Measurements from ENCODE around the gene IFTAP. TPM values are rescaled to one million over a fixed set of nuclear protein-coding genes. Genes with fewer than 3 reads are reported as not detected.
"Not testable (repeated sequence)": the region's sequence is repeated elsewhere in the genome, so short reads cannot be mapped to it uniquely, and the experiment has no call there.

Gene IFTAP, protein sequence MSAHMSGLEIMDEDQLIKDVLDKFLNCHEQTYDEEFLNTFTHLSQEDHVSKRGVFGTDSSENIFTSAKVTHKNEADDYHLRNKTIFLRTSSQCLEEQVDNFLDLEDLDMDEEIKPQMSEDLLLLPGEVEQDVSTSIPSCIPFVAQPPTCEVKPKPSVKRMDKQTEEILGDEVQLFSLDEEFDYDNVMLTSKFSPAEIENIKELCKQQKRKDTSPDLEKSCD
- total RNA-seq (2014; rRNA removed; shearing (Covaris generic)), result 30.3 and 35.0 TPM in 2 replicates

DNA sequence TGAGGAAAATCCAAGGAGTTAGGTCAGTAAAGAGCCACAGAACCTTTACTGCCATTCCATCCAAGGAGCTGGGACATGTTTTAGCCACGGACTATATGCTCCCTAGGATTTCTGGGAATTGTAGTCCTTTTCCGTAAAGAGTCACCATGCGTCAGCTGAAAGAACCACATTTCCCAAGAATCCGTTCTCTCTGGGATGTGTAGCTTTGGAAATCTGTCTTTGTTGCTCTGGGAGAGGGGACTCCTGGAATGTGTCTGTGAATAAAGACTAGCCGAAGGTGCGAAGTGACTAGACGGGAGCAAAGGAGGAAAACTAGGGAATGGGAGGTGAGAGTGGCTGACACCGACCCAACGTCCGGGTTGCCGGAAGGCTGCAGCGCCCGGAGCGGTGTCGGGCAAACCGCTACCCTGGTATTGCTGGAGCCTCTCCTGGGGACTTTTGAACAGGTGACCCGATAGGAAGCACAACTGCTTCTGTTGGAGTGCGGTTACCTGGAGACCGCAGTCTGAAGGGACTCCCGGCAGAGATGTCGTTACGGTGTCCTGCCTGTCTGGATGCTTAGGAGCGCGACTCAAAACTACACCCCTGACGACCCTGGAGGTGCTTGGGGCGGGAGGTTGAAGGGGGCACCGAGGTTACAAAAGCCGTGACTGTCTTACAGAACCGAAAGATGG is at the start of gene IFTAP:
Gene IFTAP (plus strand): TSS at position 187 of the 674 bp plus-strand sequence. CDS start 15,602 bp downstream, outside the sequence.
- no peak within 1 kb of the TSS for H3K27ac ChIP-seq
- H3K4me3 ChIP-seq, result peak within 1 kb of the TSS; percentile 71
- no peaks in the 10 kb centered on the region for H3K36me3 ChIP-seq
- H3K9me3 ChIP-seq (replicated peaks), result no peaks in the 10 kb centered on the region
- peak; percentile 70 to 93 for DNase-seq
- H3K27me3 ChIP-seq, result 0 out of 2 replicates have a peak, but pooled peaks cover 6% of the 10 kb centered on the region
- H3K4me1 ChIP-seq, result no peaks in the 10 kb centered on the region; the same call in 1 of the 2 replicates

DNA sequence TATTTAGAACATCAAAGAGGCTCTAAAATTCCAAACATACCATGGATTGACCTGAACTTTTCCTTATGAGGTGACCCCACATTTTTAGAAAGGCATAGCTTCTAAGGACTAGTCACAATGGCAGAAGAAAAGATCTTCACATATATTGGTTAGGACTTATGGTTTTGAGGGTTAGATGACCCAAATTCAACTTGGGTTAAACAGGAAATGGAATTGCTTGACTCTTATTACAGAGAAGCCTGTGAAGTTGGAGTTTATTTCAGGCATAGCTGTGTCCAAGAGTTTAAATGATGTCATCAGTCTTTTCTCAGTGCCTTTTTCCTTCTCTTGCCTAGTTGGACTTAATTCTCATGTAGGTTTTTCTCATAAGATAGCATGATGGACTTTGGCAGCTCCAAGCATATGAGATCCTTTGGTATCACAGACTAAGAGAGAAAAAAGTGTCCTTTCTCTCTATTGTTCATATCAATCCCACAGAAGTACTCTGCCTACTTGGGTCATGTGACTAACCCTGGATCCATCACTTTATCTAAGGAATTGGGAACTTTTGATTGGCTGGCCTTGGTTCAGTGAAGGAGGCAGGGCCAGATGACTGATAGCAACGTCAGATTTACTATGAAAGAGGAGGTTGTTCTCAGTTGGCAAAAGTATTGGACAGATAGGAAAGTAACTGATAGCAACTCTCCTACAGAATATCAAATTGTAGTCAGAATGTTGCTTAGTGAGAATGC is 43.8 kb upstream of the IFTAP start:
- Histone ChIP-seq H3K27me3 (peaks cover 2% of the 10 kb centered on the region; the same call in 1 of the 2 replicates), H3K4me3 (no peak overlapping the region), H3K27ac (no peak overlapping the region), H3K4me1 (no peaks in the 10 kb centered on the region), H3K36me3 (no peaks in the 10 kb centered on the region), H3K9me3 (replicated peaks) (no peaks in the 10 kb centered on the region)
- DNase-seq, result no peak

DNA sequence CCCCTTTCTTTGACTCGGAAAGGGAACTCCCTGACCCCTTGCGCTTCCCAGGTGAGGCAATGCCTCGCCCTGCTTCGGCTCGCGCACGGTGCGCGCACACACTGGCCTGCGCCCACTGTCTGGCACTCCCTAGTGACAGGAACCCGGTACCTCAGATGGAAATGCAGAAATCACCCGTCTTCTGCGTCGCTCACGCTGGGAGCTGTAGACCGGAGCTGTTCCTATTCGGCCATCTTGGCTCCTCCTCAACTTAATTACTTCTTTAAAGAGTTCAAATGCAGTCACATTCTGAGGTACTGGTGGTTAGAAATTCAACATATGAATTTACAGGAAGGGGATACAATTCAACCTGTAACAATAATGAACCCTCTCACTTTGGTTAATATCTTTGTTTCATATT is 36.9 kb upstream of the IFTAP start:
- not testable (repeated sequence) for DNase-seq; H3K4me1 ChIP-seq; H3K36me3 ChIP-seq; H3K27me3 ChIP-seq; H3K27ac ChIP-seq; H3K4me3 ChIP-seq; H3K9me3 ChIP-seq (replicated peaks)

GRCh38 chr11:36557991-36558390 is 36.3 kb upstream of the IFTAP start:
- Histone ChIP-seq H3K27ac (no peak overlapping the region), H3K9me3 (replicated peaks) (no peaks in the 10 kb centered on the region), H3K36me3 (no peaks in the 10 kb centered on the region), H3K4me3 (no peak overlapping the region), H3K27me3 (no peaks in the 10 kb centered on the region), H3K4me1 (no peaks in the 10 kb centered on the region)
- no peak for DNase-seq

- no peak for DNase-seq
- Histone ChIP-seq H3K27me3 (no peaks in the 10 kb centered on the region), H3K4me1 (no peaks in the 10 kb centered on the region), H3K9me3 (replicated peaks) (no peaks in the 10 kb centered on the region), H3K4me3 (no peak overlapping the region), H3K27ac (no peak overlapping the region), H3K36me3 (no peaks in the 10 kb centered on the region)
Measured at GRCh38 chr11:36558571-36559413, 35.5 kb upstream of the IFTAP start.

DNA sequence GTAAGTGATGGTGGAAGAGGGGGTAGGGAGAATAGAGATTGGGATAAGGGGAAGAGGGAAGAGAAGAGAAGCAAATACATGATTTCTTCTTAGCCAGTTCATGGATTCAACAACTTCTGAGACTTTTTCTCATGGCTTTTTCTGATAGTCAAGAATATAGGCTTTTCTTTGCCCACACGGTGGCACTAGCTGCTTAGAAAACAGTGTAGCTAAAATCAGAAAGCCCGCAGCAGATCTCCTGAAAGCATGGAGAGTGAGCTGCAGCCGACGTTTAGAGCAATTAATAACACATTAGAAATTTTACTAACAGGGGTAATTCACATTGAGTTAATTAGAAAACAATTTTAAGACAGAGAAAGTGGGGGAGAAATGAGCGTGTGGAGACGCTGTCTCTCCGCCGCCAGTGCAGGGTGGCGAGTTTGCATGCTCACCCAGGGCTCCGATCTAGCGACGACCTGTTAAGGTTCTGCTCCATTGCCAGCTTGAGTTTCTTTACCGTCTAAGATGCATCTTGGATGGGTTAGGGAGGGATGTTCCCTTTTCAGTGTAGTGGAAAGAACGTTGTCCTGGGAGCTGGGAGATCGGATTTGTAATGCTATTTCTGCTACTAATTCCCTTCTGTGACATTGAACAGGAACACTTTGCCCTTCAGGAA is 29.8 kb upstream of the IFTAP start:
- H3K36me3 ChIP-seq, result no peaks in the 10 kb centered on the region
- no peak overlapping the region for H3K4me3 ChIP-seq
- H3K4me1 ChIP-seq, result peaks cover 9% of the 10 kb centered on the region; the same call in 1 of the 2 replicates
- DNase-seq, result peak; percentile 38 to 73
- H3K27me3 ChIP-seq, result 0 out of 2 replicates have a peak, but pooled peaks cover 5% of the 10 kb centered on the region
- no peak overlapping the region for H3K27ac ChIP-seq
- H3K9me3 ChIP-seq (replicated peaks), result no peaks in the 10 kb centered on the region

GRCh38 chr11:36565031-36565610 is 29.2 kb upstream of the IFTAP start:
- Histone ChIP-seq H3K4me3 (no peak overlapping the region), H3K4me1 (peaks cover 9% of the 10 kb centered on the region; the same call in 1 of the 2 replicates), H3K27me3 (0 out of 2 replicates have a peak, but pooled peaks cover 5% of the 10 kb centered on the region), H3K27ac (no peak overlapping the region), H3K9me3 (replicated peaks) (no peaks in the 10 kb centered on the region), H3K36me3 (no peaks in the 10 kb centered on the region)
- DNase-seq, result no peak

- 0 out of 2 replicates have a peak, but pooled peaks cover 8% of the 10 kb centered on the region for H3K27me3 ChIP-seq
- no peaks in the 10 kb centered on the region for H3K9me3 ChIP-seq (replicated peaks)
- peaks cover 9% of the 10 kb centered on the region; the same call in 1 of the 2 replicates for H3K4me1 ChIP-seq
- no peak overlapping the region for H3K4me3 ChIP-seq
- no peak overlapping the region for H3K27ac ChIP-seq
- DNase-seq, result peak; percentile 53 to 56
- no peaks in the 10 kb centered on the region for H3K36me3 ChIP-seq
Measured at GRCh38 chr11:36566407-36567053, 27.8 kb upstream of the IFTAP start.

- Histone ChIP-seq H3K36me3 (no peaks in the 10 kb centered on the region), H3K4me1 (peaks cover 13% of the 10 kb centered on the region), H3K4me3 (no peak within 1 kb of the TSS), H3K27me3 (0 out of 2 replicates have a peak, but pooled peaks cover 8% of the 10 kb centered on the region), H3K9me3 (replicated peaks) (no peaks in the 10 kb centered on the region), H3K27ac (no peak within 1 kb of the TSS)
- peak in 1 of 2 experiments; percentile 21 for DNase-seq
Measured at GRCh38 chr11:36567694-36568093, 26.6 kb upstream of the IFTAP start, which contains the start of gene RAG1. Gene RAG1 (plus strand): TSS chr11:36568007. CDS start chr11:36573305, 5,298 bp downstream.

- Histone ChIP-seq H3K27me3 (0 out of 2 replicates have a peak, but pooled peaks cover 8% of the 10 kb centered on the region), H3K9me3 (replicated peaks) (no peaks in the 10 kb centered on the region), H3K4me1 (peaks cover 13% of the 10 kb centered on the region), H3K4me3 (no peak overlapping the region), H3K36me3 (no peaks in the 10 kb centered on the region), H3K27ac (no peak overlapping the region)
- no peak for DNase-seq
Measured at GRCh38 chr11:36569095-36569494, 25.2 kb upstream of the IFTAP start.

DNA sequence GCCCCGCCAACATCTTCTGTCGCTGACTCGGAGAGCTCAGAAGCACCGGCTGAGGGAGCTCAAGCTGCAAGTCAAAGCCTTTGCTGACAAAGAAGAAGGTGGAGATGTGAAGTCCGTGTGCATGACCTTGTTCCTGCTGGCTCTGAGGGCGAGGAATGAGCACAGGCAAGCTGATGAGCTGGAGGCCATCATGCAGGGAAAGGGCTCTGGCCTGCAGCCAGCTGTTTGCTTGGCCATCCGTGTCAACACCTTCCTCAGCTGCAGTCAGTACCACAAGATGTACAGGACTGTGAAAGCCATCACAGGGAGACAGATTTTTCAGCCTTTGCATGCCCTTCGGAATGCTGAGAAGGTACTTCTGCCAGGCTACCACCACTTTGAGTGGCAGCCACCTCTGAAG is 19.8 kb upstream of the IFTAP start:
- Histone ChIP-seq H3K4me3 (no peak overlapping the region), H3K36me3 (no peaks in the 10 kb centered on the region), H3K27ac (no peak overlapping the region), H3K27me3 (0 out of 2 replicates have a peak, but pooled peaks cover 3% of the 10 kb centered on the region), H3K9me3 (replicated peaks) (no peaks in the 10 kb centered on the region), H3K4me1 (peaks cover 27% of the 10 kb centered on the region)
- DNase-seq, result no peak

DNA sequence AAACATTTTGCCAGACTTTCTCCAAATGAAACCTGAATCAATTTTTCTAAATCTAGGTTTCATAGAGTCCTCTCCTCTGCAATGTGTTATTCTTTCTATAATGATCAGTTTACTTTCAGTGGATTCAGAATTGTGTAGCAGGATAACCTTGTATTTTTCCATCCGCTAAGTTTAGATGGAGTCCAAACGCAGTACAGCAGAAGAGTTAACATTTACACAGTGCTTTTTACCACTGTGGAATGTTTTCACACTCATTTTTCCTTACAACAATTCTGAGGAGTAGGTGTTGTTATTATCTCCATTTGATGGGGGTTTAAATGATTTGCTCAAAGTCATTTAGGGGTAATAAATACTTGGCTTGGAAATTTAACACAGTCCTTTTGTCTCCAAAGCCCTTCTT is 16.9 kb upstream of the IFTAP start:
- Histone ChIP-seq H3K4me3 (no peak overlapping the region), H3K36me3 (no peaks in the 10 kb centered on the region), H3K9me3 (replicated peaks) (no peaks in the 10 kb centered on the region), H3K27ac (peak overlapping the region; percentile 57), H3K4me1 (peaks cover 23% of the 10 kb centered on the region), H3K27me3 (no peaks in the 10 kb centered on the region)
- no peak for DNase-seq

DNA sequence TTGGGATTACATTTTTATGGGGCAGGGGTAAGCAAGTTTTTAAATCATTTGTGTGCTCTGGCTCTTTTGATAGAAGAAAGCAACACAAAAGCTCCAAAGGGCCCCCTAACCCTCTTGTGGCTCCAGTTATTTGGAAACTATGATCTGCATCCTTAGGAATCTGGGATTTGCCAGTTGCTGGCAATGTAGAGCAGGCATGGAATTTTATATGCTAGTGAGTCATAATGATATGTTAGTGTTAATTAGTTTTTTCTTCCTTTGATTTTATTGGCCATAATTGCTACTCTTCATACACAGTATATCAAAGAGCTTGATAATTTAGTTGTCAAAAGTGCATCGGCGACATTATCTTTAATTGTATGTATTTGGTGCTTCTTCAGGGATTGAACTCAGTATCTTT is 16.4 kb upstream of the IFTAP start:
- H3K36me3 ChIP-seq, result no peaks in the 10 kb centered on the region
- no peaks in the 10 kb centered on the region for H3K27me3 ChIP-seq
- peaks cover 23% of the 10 kb centered on the region for H3K4me1 ChIP-seq
- DNase-seq, result peak; percentile 39 to 51
- H3K4me3 ChIP-seq, result no peak overlapping the region
- peak overlapping the region; percentile 57 for H3K27ac ChIP-seq
- H3K9me3 ChIP-seq (replicated peaks), result no peaks in the 10 kb centered on the region
